IMR-90 (cell line): ENCODE data around the gene ARFGEF3. TPM values are rescaled to one million over a fixed set of nuclear protein-coding genes. Genes with fewer than 3 reads are reported as not detected.

ENCODE experiments used
- ATAC-seq: fragments of 200-7000 bp; cut with Tn5 transposase; 2 replicates; pipeline ENCODE4 v1.9.1; 2020; ENCODE audit warnings: low read depth, mild to moderate bottlenecking, moderate library complexity
- BruUV-seq: library from RNA; stranded (reverse); fragments of 400-500 nt; replicated peaks from 2 replicates; lab custom pipeline; 2021; lab: Mats Ljungman, UMichigan
- CTCF ChIA-PET: fragments of 300-600 bp; formaldehyde crosslinking; extraction: SDS; loops from one replicate; lab custom pipeline; 2021; ENCODE audit warnings: antibody characterized with exemption; lab: Yijun Ruan, JAX
- POLR2A ChIA-PET: fragments of 300-600 bp; sonication (Branson Sonifier 250); formaldehyde crosslinking; loops from one replicate; lab custom pipeline; 2022; ENCODE audit warnings: antibody characterized with exemption; ENCODE audit not compliant: unreplicated experiment; lab: Charles Lee
- DNase-seq: peaks from one replicate; pipeline ENCODE4 v3.0.0; 2013
- H2AFZ ChIP-seq: replicated peaks from 2 replicates; pipeline ENCODE3; 2013; ENCODE audit warnings: low read length, mild to moderate bottlenecking; ENCODE audit not compliant: poor library complexity
- H2AK5ac ChIP-seq: 2 replicates; pipeline ENCODE4 v1.6.1; 2013; ENCODE audit warnings: low read depth, low read length, inconsistent platforms
- H2AK9ac ChIP-seq: replicated peaks from 2 replicates; pipeline ENCODE3; 2013; ENCODE audit warnings: mild to moderate bottlenecking, low read depth, low read length, moderate library complexity; ENCODE audit not compliant: poor library complexity
- H2BK120ac ChIP-seq: 2 replicates; pipeline ENCODE4 v1.6.1; 2013; ENCODE audit warnings: low read depth, low read length, inconsistent platforms
- H2BK15ac ChIP-seq: 3 replicates; pipeline ENCODE4 v1.6.1; 2013; ENCODE audit warnings: low read depth, low read length, inconsistent platforms
- H2BK20ac ChIP-seq: 2 replicates; pipeline ENCODE4 v1.6.1; 2013; ENCODE audit warnings: low read depth, mild to moderate bottlenecking, inconsistent platforms, low read length, moderate library complexity
- H2BK5ac ChIP-seq: 2 replicates; pipeline ENCODE4 v1.6.1; 2013; ENCODE audit warnings: mild to moderate bottlenecking, low read depth, low read length, inconsistent platforms; ENCODE audit not compliant: poor library complexity, severe bottlenecking
- H3K14ac ChIP-seq: replicated peaks from 2 replicates; pipeline ENCODE4 v1.6.1; 2013; ENCODE audit warnings: low read depth, low read length, inconsistent platforms
- H3K18ac ChIP-seq: 2 replicates; pipeline ENCODE4 v1.6.1; 2013; ENCODE audit warnings: low read depth, low read length, control low read depth
- H3K23ac ChIP-seq: 2 replicates; pipeline ENCODE4 v1.6.1; 2013; ENCODE audit warnings: low read depth, low read length, inconsistent platforms
- H3K27ac ChIP-seq: 2 replicates; pipeline ENCODE4 v1.5.1; 2013; ENCODE audit warnings: mild to moderate bottlenecking, control low read depth, low read length; ENCODE audit not compliant: insufficient read depth
- H3K27me3 ChIP-seq: 2 replicates; pipeline ENCODE4 v1.6.1; 2013; ENCODE audit warnings: low read length; ENCODE audit not compliant: control insufficient read depth, insufficient read depth
- H3K36me3 ChIP-seq: 2 replicates; pipeline ENCODE4 v1.6.1; 2013; ENCODE audit warnings: low read length, mixed read lengths; ENCODE audit not compliant: control insufficient read depth, insufficient read depth
- H3K4ac ChIP-seq: 2 replicates; pipeline ENCODE4 v1.6.1; 2013; ENCODE audit warnings: low read depth, low read length, inconsistent platforms
- H3K4me1 ChIP-seq: 2 replicates; pipeline ENCODE4 v1.6.1; 2013; ENCODE audit warnings: low read length, mixed read lengths; ENCODE audit not compliant: control insufficient read depth, insufficient read depth
- H3K4me2 ChIP-seq: 2 replicates; pipeline ENCODE4 v1.6.1; 2013; ENCODE audit warnings: low read depth, mild to moderate bottlenecking, control low read depth, low read length, moderate library complexity
- H3K4me3 ChIP-seq: 2 replicates; pipeline ENCODE4 v1.5.1; 2013; ENCODE audit warnings: low read depth, mild to moderate bottlenecking, control low read depth, low read length, moderate library complexity; ENCODE audit not compliant: insufficient read depth
- H3K56ac ChIP-seq: 2 replicates; pipeline ENCODE4 v1.6.1; 2013; ENCODE audit warnings: low read length, inconsistent platforms; ENCODE audit not compliant: insufficient read depth; ENCODE audit errors: extremely low read depth
- H3K79me1 ChIP-seq, 2 experiments: 2 replicates each; pipeline ENCODE4 v1.6.1; 2013; ENCODE audit warnings: low read length in 2 of 2, inconsistent platforms in 1 of 2, low read depth in 1 of 2
- H3K9ac ChIP-seq: 2 replicates; pipeline ENCODE4 v1.6.1; 2013; ENCODE audit warnings: low read depth, low read length, control low read depth
- H3K9me1 ChIP-seq: 2 replicates; pipeline ENCODE4 v1.6.1; 2013; ENCODE audit warnings: low read length, inconsistent platforms; ENCODE audit not compliant: insufficient read depth
- H3K9me3 ChIP-seq: 2 replicates; pipeline ENCODE4 v1.6.1; 2013; ENCODE audit warnings: low read length; ENCODE audit not compliant: control insufficient read depth, insufficient read depth
- H4K20me1 ChIP-seq: 2 replicates; pipeline ENCODE4 v1.6.1; 2013; ENCODE audit warnings: low read length, inconsistent platforms; ENCODE audit not compliant: insufficient read depth
- H4K5ac ChIP-seq: 2 replicates; pipeline ENCODE4 v1.6.1; 2013; ENCODE audit warnings: mild to moderate bottlenecking, low read depth, low read length, control low read depth
- H4K8ac ChIP-seq, 2 experiments: 2 replicates each; pipeline ENCODE4 v1.6.1; 2013; ENCODE audit warnings: low read depth in 2 of 2, low read length in 2 of 2, control low read depth in 1 of 2, inconsistent platforms in 1 of 2
- H4K91ac ChIP-seq: 2 replicates; pipeline ENCODE4 v1.6.1; 2013; ENCODE audit warnings: low read depth, low read length, inconsistent platforms; ENCODE audit not compliant: insufficient read depth
- BHLHE40 ChIP-seq: fragments of 150-350 bp; IDR thresholded peaks from 2 replicates; pipeline ENCODE4 v1.6.1; 2016; ENCODE audit warnings: mild to moderate bottlenecking, low read depth, low read length
- CEBPB ChIP-seq: IDR thresholded peaks from 2 replicates; pipeline ENCODE4 v1.6.1; 2012; ENCODE audit warnings: low read depth, low read length, improper control_type of control experiment
- CHD1 ChIP-seq: IDR thresholded peaks from 2 replicates; pipeline ENCODE4 v1.6.1; 2012; ENCODE audit warnings: low read depth, low read length, improper control_type of control experiment
- CTCF ChIP-seq: conservative IDR thresholded peaks from 2 replicates; pipeline ENCODE4 v1.5.1; 2012; ENCODE audit warnings: mild to moderate bottlenecking, low read depth, low read length, improper control_type of control experiment
- FOS ChIP-seq: fragments of 150-350 bp; IDR thresholded peaks from 2 replicates; pipeline ENCODE4 v1.6.1; 2016; ENCODE audit warnings: low read depth, low read length
- MAFK ChIP-seq: IDR thresholded peaks from 2 replicates; pipeline ENCODE4 v1.6.1; 2012; ENCODE audit warnings: low read depth, low read length, improper control_type of control experiment
- MXI1 ChIP-seq: IDR thresholded peaks from 2 replicates; pipeline ENCODE4 v1.6.1; 2012; ENCODE audit warnings: low read depth, mild to moderate bottlenecking, low read length, moderate library complexity, borderline replicate concordance
- NFE2L2 ChIP-seq: fragments of 150-350 bp; IDR thresholded peaks from 2 replicates; pipeline ENCODE4 v1.6.1; 2016; ENCODE audit warnings: low read depth, mild to moderate bottlenecking, low read length
- POLR2A ChIP-seq: IDR thresholded peaks from 2 replicates; pipeline ENCODE4 v1.6.1; 2012; ENCODE audit warnings: mild to moderate bottlenecking, low read depth, low read length
- RAD21 ChIP-seq: IDR thresholded peaks from 2 replicates; pipeline ENCODE4 v1.6.1; 2012; ENCODE audit warnings: low read length, improper control_type of control experiment
- RFX5 ChIP-seq: IDR thresholded peaks from 2 replicates; pipeline ENCODE4 v1.8.0; 2012; ENCODE audit warnings: low read depth, mild to moderate bottlenecking, low read length, moderate library complexity
- SMC3 ChIP-seq: fragments of 150-350 bp; IDR thresholded peaks from 2 replicates; pipeline ENCODE4 v1.6.1; 2016; ENCODE audit warnings: low read depth, mild to moderate bottlenecking, antibody characterized with exemption, low read length, moderate library complexity
- USF2 ChIP-seq: fragments of 150-350 bp; IDR thresholded peaks from 2 replicates; pipeline ENCODE4 v1.6.1; 2017; ENCODE audit warnings: mild to moderate bottlenecking, antibody characterized with exemption, low read length, low read depth
- WGBS, 2 experiments: methylation state at CpG; one replicate each; pipeline versions ENCODE4 v1.1.5 to v1.1.7; 2013; ENCODE audit warnings: missing lambda C conversion rate in 2 of 2; ENCODE audit not compliant: insufficient read length in 1 of 2; ENCODE audit errors: extremely low coverage in 2 of 2; 5-methylcytosine and 5-hydroxymethylcytosine counted together
- dilution Hi-C: fragments of 300-500 bp; cut with HindIII; formaldehyde crosslinking; loops from one replicate; pipeline ENCODE4 v1.14.3; 2018; ENCODE audit warnings: low sequenced_read_pairs; ENCODE audit not compliant: unreplicated experiment
- in situ Hi-C: fragments of 300-500 bp; cut with MboI; formaldehyde crosslinking; loops from 3 replicates; pipeline ENCODE4 v1.14.3; 2019; ENCODE audit warnings: low sequenced_read_pairs, inconsistent platforms, mixed read lengths
- intact Hi-C: fragments of 100-400 bp; cut with micrococcal nuclease; formaldehyde crosslinking; loops from 2 replicates; pipeline ENCODE4 v1.10.0; 2022
- polyA plus RNA-seq, 3 experiments: library from polyadenylated mRNA; depleted of rRNA; stranded (reverse); fragments of >200 nt; gene quantifications; 2 replicates each; pipeline ENCODE4 v1.2.3, GENCODE V29; 2012; ENCODE audit warnings: low replicate concordance in 1 of 3
- total RNA-seq: library from RNA; depleted of rRNA; stranded (reverse); fragments of >200 nt; gene quantifications from 2 replicates; pipeline ENCODE4 v1.2.3, GENCODE V29; 2012

ARFGEF3 gene
- total and polyA plus RNA-seq, 2 of the 4 experiments (the other 2 are of a cell fraction) = under 0.01 to 0.02 TPM

GRCh38 chr6:138201836-138202235 is 40.1 kb downstream of the ARFGEF3 start:
- Histone ChIP-seq H3K9me3 (no peaks in the 10 kb centered on the region), H2AK5ac (no peak overlapping the region), H3K9ac (no peak overlapping the region), H3K79me1 (no peaks in the 10 kb centered on the region), H3K36me3 (no peaks in the 10 kb centered on the region), H4K20me1 (no peaks in the 10 kb centered on the region), H2BK20ac (no peak overlapping the region), H3K4me3 (no peak overlapping the region), H3K56ac (no peak overlapping the region), H3K27ac (no peak overlapping the region), H2BK120ac (no peak overlapping the region), H3K9me1 (no peaks in the 10 kb centered on the region), H4K91ac (no peak overlapping the region), H2BK5ac (no peak overlapping the region), H4K8ac (no peak overlapping the region), H3K27me3 (no peaks in the 10 kb centered on the region; the same call in 1 of the 2 replicates), H2AK9ac (no peak overlapping the region), H3K14ac (no peak overlapping the region), H3K23ac (no peak overlapping the region), H3K4me1 (no peaks in the 10 kb centered on the region), H2AFZ (no peak overlapping the region), H3K18ac (no peak overlapping the region), H3K4me2 (no peak overlapping the region), H2BK15ac (no peak overlapping the region), H4K5ac (no peak overlapping the region), H3K4ac (no peak overlapping the region)
- DNase-seq = no peak
- in situ Hi-C loops (no loop called here), intact Hi-C loops (no loop called here), dilution Hi-C loops (no loop called here)
- WGBS, 2 experiments = 80% methylated on average over 3 of the region's 4 CpGs; no CpG with 5 or more reads in 1 of the 2 experiments
- ChIA-PET POLR2A (no interaction called here), CTCF (no interaction called here)
- no peak for ATAC-seq
- BruUV-seq = no TSS peak
- no peak for TF ChIP-seq MXI1
- no peak for TF ChIP-seq NFE2L2
- no peak for TF ChIP-seq RFX5
- no peak for TF ChIP-seq USF2
- TF ChIP-seq FOS = no peak
- no peak for TF ChIP-seq BHLHE40
- no peak for TF ChIP-seq MAFK
- TF ChIP-seq CTCF = no peak
- TF ChIP-seq CHD1 = no peak
- no peak for TF ChIP-seq POLR2A
- no peak for TF ChIP-seq CEBPB
- no peak for TF ChIP-seq SMC3
- no peak for TF ChIP-seq RAD21
